Keratinocyte (primary cell): ENCODE data around the gene GRIK2. TPM values are rescaled to one million over a fixed set of nuclear protein-coding genes. Genes with fewer than 3 reads are reported as not detected.
"Not testable (repeated sequence)": the region's sequence is repeated elsewhere in the genome, so short reads cannot be mapped to it uniquely, and the experiment has no call there.

Experiments used
- DNase-seq: peaks from one replicate; pipeline ENCODE4 v3.0.0-alpha.2; 2011; ENCODE audit warnings: low read depth, missing footprints, low spot score
- FAIRE-seq: peaks from 2 replicates; lab custom pipeline; 2011; peaks lifted over from hg19 to GRCh38; lab: Jason Lieb, UNC
- H2AFZ ChIP-seq: 2 replicates; pipeline ENCODE4 v1.6.0; 2012; ENCODE audit warnings: low read length, control low read depth, inconsistent platforms; ENCODE audit not compliant: control insufficient read depth
- H3K27ac ChIP-seq: 2 replicates; pipeline ENCODE4 v1.5.1; 2011; ENCODE audit warnings: low read length; ENCODE audit not compliant: control insufficient read depth, insufficient read depth
- H3K27me3 ChIP-seq: 3 replicates; pipeline ENCODE4 v1.6.0; 2011; ENCODE audit warnings: low read length; ENCODE audit not compliant: control insufficient read depth, insufficient read depth; ENCODE audit errors: extremely low read depth
- H3K36me3 ChIP-seq, 2 experiments: 2 replicates in 1 of 2; 3 replicates in 1 of 2; pipeline ENCODE4 v1.5.1; 2011; ENCODE audit warnings: low read length in 2 of 2, mild to moderate bottlenecking in 1 of 2; ENCODE audit not compliant: control insufficient read depth in 2 of 2, insufficient read depth in 2 of 2; ENCODE audit errors: extremely low read depth in 1 of 2
- H3K4me1 ChIP-seq: 3 replicates; pipeline ENCODE4 v1.5.1; 2011; ENCODE audit warnings: low read length; ENCODE audit not compliant: control insufficient read depth, insufficient read depth; ENCODE audit errors: extremely low read depth
- H3K4me2 ChIP-seq: 3 replicates; pipeline ENCODE4 v1.6.0; 2011; ENCODE audit warnings: low read depth, low read length; ENCODE audit not compliant: control insufficient read depth, insufficient read depth; ENCODE audit errors: extremely low read depth
- H3K4me3 ChIP-seq, 3 experiments: fragments of 200-600 bp in 1 of 3; sonication (generic) in 1 of 3; 2 replicates in 2 of 3; 3 replicates in 1 of 3; pipeline ENCODE4 v1.5.1; 2011 to 2016; ENCODE audit warnings: low read length in 3 of 3, mild to moderate bottlenecking in 3 of 3, control low read depth in 2 of 3, inconsistent platforms in 1 of 3, low read depth in 1 of 3, mixed read lengths in 1 of 3, mixed run types in 1 of 3, moderate library complexity in 1 of 3; ENCODE audit not compliant: control insufficient read depth in 2 of 3, insufficient read depth in 2 of 3; ENCODE audit errors: extremely low read depth in 1 of 3
- H3K79me2 ChIP-seq: 2 replicates; pipeline ENCODE4 v1.6.0; 2012; ENCODE audit warnings: low read length; ENCODE audit not compliant: control insufficient read depth, insufficient read depth
- H3K9ac ChIP-seq: 3 replicates; pipeline ENCODE4 v1.6.0; 2011; ENCODE audit warnings: low read length; ENCODE audit not compliant: control insufficient read depth, insufficient read depth; ENCODE audit errors: extremely low read depth
- H3K9me1 ChIP-seq: 3 replicates; pipeline ENCODE4 v1.6.0; 2011; ENCODE audit warnings: low read length; ENCODE audit not compliant: control insufficient read depth, insufficient read depth; ENCODE audit errors: extremely low read depth
- H3K9me3 ChIP-seq: 2 replicates; pipeline ENCODE4 v1.5.1; 2012; ENCODE audit warnings: low read depth, low read length; ENCODE audit not compliant: control insufficient read depth
- H4K20me1 ChIP-seq: 3 replicates; pipeline ENCODE4 v1.6.0; 2011; ENCODE audit warnings: low read length; ENCODE audit not compliant: control insufficient read depth, insufficient read depth; ENCODE audit errors: extremely low read depth
- CTCF ChIP-seq, 3 experiments: IDR thresholded peaks in 1 of 3; conservative IDR thresholded peaks in 1 of 3; optimal IDR thresholded peaks in 1 of 3; 2 replicates in 2 of 3; 3 replicates in 1 of 3; pipeline versions ENCODE3 to v1.5.1; 2011; ENCODE audit warnings: low read length in 3 of 3, mild to moderate bottlenecking in 3 of 3, moderate library complexity in 2 of 3, control low read depth in 1 of 3, inconsistent platforms in 1 of 3; ENCODE audit not compliant: insufficient read depth in 2 of 3; ENCODE audit errors: extremely low read depth in 1 of 3
- EZH2 ChIP-seq: IDR thresholded peaks from one replicate; pipeline ENCODE4 v1.6.1; 2012; ENCODE audit warnings: inconsistent platforms, mild to moderate bottlenecking, low read length, moderate library complexity
- dilution Hi-C: fragments of 300-500 bp; cut with MboI; formaldehyde crosslinking; loops from one replicate; pipeline ENCODE4 v1.7.0; 2020; ENCODE audit warnings: low sequenced_read_pairs; ENCODE audit not compliant: extremely low pct_ligation_motif_present
- polyA plus RNA-seq, 5 experiments: library from polyadenylated mRNA; depleted of rRNA in 3 of 5; stranded (reverse) in 3 of 5; stranded (forward) in 1 of 5; unstranded in 1 of 5; fragments of >200 nt; gene quantifications; 1 replicate in 1 of 5; 2 replicates in 3 of 5; 3 replicates in 1 of 5; pipeline versions ENCODE4 v1.2.1 to v1.2.3, GENCODE V29; 2011 to 2012; ENCODE audit warnings: missing spikeins in 2 of 5, low read depth in 1 of 5, low replicate concordance in 1 of 5

The GRIK2 gene
- polyA plus RNA-seq, 1 donor (not counting 4 experiments of a cell fraction or from before 2014, with no cell fraction given): 0.01 TPM

- H3K9me1 ChIP-seq: no peaks in the 10 kb centered on the region
- H2AFZ ChIP-seq: no peak overlapping the region
- no peak overlapping the region for H3K9ac ChIP-seq
- H3K79me2 ChIP-seq: no peaks in the 10 kb centered on the region
- no peaks in the 10 kb centered on the region for H3K27me3 ChIP-seq
- no peak for FAIRE-seq
- H3K36me3 ChIP-seq: no peaks in the 10 kb centered on the region
- no peak for DNase-seq
- no peak overlapping the region for H3K4me2 ChIP-seq
- dilution Hi-C loops: no loop called here
- no peaks in the 10 kb centered on the region for H4K20me1 ChIP-seq
- no peak overlapping the region for H3K4me3 ChIP-seq
- no peak for TF ChIP-seq EZH2
- no peak for TF ChIP-seq CTCF (optimal IDR thresholded peaks at IDR 0.05 in 1 of 3, IDR thresholded peaks at IDR 0.05 in 1 of 3, conservative IDR thresholded peaks at IDR 0.05 in 1 of 3; ENCODE audit: extremely low read depth in 1 of 3, insufficient read depth in 2 of 3, low read length in 3 of 3)
- H3K9me3 ChIP-seq: no peaks in the 10 kb centered on the region
- no peak overlapping the region for H3K27ac ChIP-seq
- peaks cover 3% of the 10 kb centered on the region for H3K4me1 ChIP-seq
Measured at GRCh38 chr6:101348816-101349215, 44.7 kb upstream of the GRIK2 start.

GRCh38 chr6:101350631-101351030 lies 42.9 kb upstream of the GRIK2 start:
- H3K9me1 ChIP-seq, H3K4me1 ChIP-seq, H3K4me3 ChIP-seq, H3K9me3 ChIP-seq, H4K20me1 ChIP-seq, H3K36me3 ChIP-seq, H3K9ac ChIP-seq, H3K27ac ChIP-seq, H3K27me3 ChIP-seq, dilution Hi-C loops, H3K4me2 ChIP-seq, H3K79me2 ChIP-seq, DNase-seq, FAIRE-seq, H2AFZ ChIP-seq: not testable (repeated sequence)

GRCh38 chr6:101351173-101351572 lies 42.3 kb upstream of the GRIK2 start:
- H3K79me2 ChIP-seq: no peaks in the 10 kb centered on the region
- no peaks in the 10 kb centered on the region for H3K9me1 ChIP-seq
- no peak overlapping the region for H3K4me2 ChIP-seq
- no peak overlapping the region for H3K9ac ChIP-seq
- no peak overlapping the region for H3K4me3 ChIP-seq
- H3K27ac ChIP-seq: no peak overlapping the region
- dilution Hi-C loops: no loop called here
- no peaks in the 10 kb centered on the region for H3K9me3 ChIP-seq
- no peaks in the 10 kb centered on the region for H3K36me3 ChIP-seq
- FAIRE-seq: peak; percentile 46
- no peaks in the 10 kb centered on the region for H4K20me1 ChIP-seq
- TF ChIP-seq EZH2: no peak
- TF ChIP-seq CTCF (optimal IDR thresholded peaks at IDR 0.05 in 1 of 3, IDR thresholded peaks at IDR 0.05 in 1 of 3, conservative IDR thresholded peaks at IDR 0.05 in 1 of 3; ENCODE audit: extremely low read depth in 1 of 3, insufficient read depth in 2 of 3, low read length in 3 of 3): no peak
- no peak for DNase-seq
- peaks cover 3% of the 10 kb centered on the region for H3K4me1 ChIP-seq
- no peaks in the 10 kb centered on the region for H3K27me3 ChIP-seq
- no peak overlapping the region for H2AFZ ChIP-seq
